Stimulated activated CD4-positive, alpha-beta T cell treated with anti-CD3 and anti-CD28 coated beads, TNF-alpha, amount 100 ng/mL, for 48 hours (primary cell): ENCODE data around the gene STK17B.

Experiments
- DNase-seq, 3 donors: peaks; one replicate each; pipeline ENCODE4 v3.0.0-alpha.2; 2020; ENCODE audit warnings: low read depth in 3 of 3

The STK17B gene

GRCh38 chr2:196184921-196185320 is 13.5 kb upstream of the STK17B start:
- no peak for DNase-seq

DNA sequence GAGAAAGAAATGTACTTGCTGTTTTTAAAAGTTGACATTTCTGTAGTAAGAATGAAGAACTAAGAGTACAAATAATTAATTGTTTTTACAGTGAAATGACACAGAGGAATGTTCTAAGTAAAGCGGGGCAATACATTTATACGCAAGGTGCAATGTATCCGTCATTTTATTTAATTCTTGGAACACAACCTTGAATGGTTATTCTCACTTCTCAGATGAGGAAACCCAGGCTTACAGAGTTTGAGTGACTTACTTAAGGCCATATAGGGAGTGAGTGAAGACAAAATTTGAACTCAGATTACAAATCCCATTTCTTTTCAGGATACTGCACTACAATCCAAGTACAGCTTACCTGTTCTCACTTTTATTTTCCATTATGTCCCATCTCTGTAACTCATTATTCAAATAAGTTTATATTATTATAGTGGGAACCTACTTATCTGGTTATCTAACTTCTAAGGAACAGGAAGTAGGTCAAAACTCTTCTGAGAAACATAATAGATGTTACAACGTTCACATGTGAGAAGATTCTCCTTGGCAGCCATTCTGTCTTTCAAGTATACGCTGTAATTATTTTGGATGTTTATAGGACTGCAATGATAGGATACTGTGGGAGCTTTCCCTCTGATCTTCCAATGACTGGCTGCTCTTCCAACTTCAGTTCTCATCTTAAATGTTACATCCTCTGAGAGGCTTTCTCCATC is 12.3 kb upstream of the STK17B start:
- no peak for DNase-seq

GRCh38 chr2:196183172-196183473 is 11.7 kb upstream of the STK17B start:
- DNase-seq: no peak

DNA sequence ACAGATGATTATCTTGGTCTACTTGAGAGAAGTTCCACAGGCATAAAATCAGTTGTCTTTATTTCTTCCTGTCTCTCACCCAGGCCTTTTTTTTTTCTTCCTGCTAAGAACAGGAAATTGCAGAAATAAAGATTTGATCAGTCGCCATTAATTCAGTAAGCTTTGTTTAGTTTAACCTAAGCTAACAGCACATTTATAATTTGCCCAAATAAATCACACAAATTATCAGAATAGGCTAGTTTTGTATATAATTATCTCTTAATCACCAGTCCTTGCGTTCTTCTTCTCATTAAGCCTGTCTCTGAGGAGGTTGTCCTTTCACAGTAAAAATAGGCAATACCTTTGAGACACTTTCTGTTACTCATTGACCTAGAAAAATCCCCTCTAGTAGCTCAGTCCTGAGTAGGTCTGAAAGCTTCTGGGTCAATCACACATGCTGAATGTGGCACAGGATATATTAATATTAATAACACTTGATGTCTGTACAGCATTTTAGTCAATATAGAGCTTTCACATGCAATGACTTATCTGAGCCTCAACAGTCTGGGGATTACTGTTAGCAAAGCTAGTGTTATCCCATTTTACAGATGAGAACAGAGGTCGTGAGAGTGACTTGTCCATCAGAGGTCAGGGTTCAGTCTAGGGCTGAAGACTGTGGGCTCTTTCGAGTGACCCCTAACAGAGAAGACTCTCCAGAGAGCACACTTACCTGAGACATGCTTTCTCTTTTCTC is 11.2 kb upstream of the STK17B start:
- no peak for DNase-seq

GRCh38 chr2:196181484-196181883 is 10.1 kb upstream of the STK17B start:
- no peak for DNase-seq

DNA sequence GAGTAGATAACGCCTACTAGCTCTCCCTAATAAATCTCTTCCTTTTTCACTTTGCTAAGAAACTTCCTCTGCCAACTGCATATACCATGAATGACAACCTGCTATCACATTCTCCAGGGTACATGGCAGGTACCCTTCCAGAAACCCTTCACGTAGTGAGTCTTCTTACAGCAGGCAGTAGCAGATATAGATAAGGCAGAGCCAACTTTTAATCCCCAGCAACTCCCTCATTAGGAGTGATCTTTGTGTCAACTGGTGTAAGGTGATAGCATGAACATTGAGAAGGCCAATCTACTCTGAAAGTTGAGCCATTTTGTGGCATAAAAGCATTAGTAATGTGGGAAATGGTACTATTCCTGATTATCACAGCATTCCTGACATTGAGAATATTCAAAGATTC is 5.7 kb upstream of the STK17B start:
- no peak for DNase-seq

DNA sequence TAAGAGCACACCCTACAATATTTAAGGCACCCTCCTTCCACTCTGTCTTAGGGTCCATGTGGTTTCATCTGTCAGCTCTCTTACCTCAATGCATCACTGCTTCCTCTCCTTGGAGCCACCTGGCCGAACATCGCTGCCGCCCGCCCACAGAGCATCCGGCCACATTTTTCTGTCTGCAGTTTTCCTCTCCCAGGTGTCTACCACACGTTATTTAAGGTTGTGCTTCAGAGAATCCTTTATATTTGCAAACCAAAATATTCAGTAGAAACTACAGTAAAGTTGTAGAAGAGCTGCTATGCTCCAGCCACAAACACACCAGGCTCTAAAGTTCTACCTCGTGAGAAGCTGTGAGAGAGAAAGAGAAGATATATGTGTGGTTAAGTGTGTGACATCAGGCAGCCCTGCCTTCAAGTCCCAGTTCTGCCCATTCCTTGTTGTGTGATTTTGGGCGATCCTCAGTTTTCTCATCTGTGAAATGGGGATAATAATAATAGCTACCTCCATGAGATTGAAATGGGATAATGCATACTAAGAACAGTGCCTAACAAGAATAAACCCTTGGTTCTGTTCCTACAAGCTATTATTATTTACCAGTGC is 4.9 kb upstream of the STK17B start:
- DNase-seq: peak; percentile 47 to 67 (median 63)

DNA sequence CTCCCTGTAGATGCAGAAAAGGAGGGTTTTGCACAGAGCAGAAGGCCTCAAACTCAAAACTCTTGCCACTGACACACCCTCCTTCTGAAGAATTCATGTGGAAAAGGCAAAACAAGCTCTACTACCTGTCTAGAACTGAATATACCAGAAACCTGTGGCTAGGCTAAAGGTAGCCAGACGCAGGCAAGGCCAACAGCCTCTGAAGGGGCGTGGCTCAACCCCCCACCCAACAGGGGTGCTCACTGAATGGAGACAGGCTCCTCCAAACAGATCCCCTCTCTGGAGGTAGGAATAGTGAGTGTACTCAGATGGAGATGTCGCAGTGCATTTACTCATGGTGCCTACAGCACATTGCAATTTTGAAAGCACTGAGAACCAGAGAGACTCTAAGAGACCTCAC is 3.0 kb upstream of the STK17B start:
- DNase-seq: no peak

DNA sequence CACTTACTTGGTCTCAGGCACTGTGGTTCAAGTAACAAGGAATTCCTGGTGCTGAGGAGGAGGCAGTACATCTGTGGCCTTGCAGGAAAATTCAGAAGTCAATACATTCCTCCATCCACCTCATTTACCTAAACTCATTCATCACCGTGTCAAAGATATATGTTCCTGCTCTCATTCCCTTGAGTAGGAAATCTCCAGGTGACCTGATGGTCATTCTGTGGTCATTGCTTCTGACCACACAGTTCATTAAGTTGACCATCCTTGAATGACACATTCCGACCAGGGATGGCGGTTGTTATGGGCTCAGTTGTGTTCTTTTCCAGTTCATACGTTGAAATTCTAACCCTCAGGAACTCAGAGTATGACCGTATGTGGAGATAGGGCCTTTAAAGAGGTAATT is 2.1 kb upstream of the STK17B start:
- DNase-seq: no peak

DNA sequence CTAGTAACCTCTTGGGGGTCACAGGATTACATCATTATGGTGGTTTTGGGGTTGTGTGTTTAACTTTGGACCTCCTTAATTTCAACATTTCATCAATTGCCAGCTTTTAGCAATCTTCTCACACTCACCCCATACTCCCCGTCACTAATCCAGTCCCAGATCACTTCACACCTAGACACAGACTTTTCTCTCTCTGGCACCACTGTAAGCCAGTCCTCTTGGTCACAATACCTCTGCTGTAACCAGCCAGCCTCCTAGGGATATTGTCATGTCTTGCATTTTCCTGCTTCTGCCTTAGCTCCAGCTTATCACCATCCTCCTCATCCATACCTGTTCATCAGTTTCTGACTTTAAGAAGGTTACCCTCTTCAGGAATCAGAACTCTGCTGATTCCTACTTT is 1.6 kb upstream of the STK17B start:
- no peak for DNase-seq

GRCh38 chr2:196171946-196172345 is 568 bp upstream of the STK17B start:
- DNase-seq: no peak

GRCh38 chr2:196170606-196171247 is 651 bp downstream of the STK17B start:
- DNase-seq: no peak

- no peak for DNase-seq
Observed at GRCh38 chr2:196170213-196170605, 1.2 kb downstream of the STK17B start.

- no peak for DNase-seq
Observed at GRCh38 chr2:196169516-196169915, 1.9 kb downstream of the STK17B start.

DNA sequence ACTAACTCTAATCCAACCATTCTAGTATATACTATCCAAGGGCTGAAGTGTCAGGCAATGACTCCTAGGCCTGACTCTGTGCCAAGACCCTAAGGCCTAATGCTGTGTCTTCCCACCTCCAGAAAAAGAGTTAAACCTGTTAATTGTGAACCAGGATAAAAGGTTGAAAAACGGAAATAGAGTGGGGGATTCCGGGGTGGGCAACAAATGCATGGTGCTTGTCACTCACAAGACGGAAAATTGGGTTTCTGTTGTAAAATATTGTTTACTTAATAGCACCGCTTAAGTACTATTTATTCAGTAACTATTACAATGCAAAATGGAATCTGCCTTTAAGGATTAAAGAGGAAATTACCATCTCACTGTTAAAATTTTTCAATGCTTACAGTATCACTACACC is 3.2 kb downstream of the STK17B start:
- no peak for DNase-seq

- no peak for DNase-seq
Observed at GRCh38 chr2:196167666-196168065, 3.7 kb downstream of the STK17B start.

GRCh38 chr2:196166876-196167275 is 4.5 kb downstream of the STK17B start:
- no peak for DNase-seq

DNA sequence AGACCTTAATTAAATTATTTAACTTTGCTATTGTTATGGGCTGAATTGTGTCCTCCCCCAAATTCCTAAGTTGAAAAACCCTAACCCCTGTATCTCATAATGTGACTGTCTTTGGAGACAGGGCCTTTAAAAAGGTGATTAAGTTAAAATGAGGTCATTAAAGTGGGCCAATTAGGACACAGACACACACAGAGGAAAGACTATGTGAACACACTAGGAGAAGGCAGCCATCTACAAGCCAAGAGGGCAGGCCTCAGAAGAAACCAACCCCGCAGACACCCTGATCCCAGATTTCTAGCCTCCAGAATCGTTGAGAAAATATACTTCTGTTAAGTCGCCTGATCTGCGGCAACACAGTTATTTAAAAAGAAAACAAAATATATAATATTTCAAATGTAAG is 6.4 kb downstream of the STK17B start:
- DNase-seq: no peak

GRCh38 chr2:196163285-196163684 is 8.1 kb downstream of the STK17B start:
- DNase-seq: no peak

- DNase-seq: no peak
Observed at GRCh38 chr2:196162586-196163175, 8.7 kb downstream of the STK17B start.

- DNase-seq: no peak
Observed at GRCh38 chr2:196160946-196161345, 10.4 kb downstream of the STK17B start.

- DNase-seq: peak in 1 of 3 donors; percentile 29
Observed at GRCh38 chr2:196160101-196160500, 11.3 kb downstream of the STK17B start.
